ENCODE data around the gene ZNF169. TPM values are rescaled to one million over a fixed set of nuclear protein-coding genes. Genes with fewer than 3 reads are reported as not detected.

The ZNF169 gene
- total and polyA plus RNA-seq, 2 of the 8 experiments (the other 6 are each of a cell fraction or from before 2014, with no cell fraction given) = 7.0 to 9.0 TPM

DNA sequence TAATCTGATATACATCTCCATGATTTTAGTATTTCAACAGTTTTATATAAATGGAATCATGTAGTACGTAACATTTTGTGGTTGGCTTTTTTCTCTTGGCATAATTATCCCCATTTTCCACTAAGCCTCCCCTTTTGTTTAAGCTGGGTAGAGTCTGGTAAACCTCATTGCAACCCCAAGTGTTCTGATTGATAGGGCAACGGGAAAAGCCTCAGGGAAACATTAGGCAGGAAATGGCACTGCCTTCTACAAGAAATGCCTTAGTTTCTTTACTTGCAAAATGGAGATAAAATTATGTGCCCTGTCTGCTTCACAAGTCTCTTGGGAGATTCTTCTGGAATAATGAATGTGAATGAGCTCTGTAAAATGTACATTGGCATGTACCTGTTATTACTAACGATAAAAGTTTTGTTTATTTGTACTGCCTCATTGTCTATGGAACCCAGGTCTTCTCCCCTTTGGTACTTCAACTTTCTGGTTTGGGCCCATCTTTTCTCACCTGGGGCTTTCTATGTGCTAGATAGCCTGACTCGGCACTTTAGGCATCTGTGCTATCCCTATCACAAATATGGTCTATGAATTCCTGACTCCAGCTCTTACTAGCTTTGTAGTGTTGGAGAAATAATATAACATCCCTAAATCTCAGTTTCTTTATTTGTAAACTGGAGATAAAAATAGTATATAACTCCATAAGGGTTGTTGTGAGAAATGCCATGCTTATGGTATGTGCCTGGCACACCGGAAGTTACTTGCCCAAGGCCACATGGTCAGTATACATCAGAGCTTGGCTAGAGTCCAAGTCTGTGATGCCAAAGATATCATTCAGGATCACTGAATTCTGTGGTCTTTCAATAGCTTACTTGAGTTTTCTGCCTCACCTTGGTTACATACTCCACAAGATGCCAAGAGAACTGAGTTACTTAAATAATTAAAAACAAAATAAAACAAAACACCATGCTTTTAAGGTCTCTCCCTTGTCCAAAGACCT is 48.2 kb upstream of the ZNF169 start (continued):
- TF ChIP-seq, protein P1, sequence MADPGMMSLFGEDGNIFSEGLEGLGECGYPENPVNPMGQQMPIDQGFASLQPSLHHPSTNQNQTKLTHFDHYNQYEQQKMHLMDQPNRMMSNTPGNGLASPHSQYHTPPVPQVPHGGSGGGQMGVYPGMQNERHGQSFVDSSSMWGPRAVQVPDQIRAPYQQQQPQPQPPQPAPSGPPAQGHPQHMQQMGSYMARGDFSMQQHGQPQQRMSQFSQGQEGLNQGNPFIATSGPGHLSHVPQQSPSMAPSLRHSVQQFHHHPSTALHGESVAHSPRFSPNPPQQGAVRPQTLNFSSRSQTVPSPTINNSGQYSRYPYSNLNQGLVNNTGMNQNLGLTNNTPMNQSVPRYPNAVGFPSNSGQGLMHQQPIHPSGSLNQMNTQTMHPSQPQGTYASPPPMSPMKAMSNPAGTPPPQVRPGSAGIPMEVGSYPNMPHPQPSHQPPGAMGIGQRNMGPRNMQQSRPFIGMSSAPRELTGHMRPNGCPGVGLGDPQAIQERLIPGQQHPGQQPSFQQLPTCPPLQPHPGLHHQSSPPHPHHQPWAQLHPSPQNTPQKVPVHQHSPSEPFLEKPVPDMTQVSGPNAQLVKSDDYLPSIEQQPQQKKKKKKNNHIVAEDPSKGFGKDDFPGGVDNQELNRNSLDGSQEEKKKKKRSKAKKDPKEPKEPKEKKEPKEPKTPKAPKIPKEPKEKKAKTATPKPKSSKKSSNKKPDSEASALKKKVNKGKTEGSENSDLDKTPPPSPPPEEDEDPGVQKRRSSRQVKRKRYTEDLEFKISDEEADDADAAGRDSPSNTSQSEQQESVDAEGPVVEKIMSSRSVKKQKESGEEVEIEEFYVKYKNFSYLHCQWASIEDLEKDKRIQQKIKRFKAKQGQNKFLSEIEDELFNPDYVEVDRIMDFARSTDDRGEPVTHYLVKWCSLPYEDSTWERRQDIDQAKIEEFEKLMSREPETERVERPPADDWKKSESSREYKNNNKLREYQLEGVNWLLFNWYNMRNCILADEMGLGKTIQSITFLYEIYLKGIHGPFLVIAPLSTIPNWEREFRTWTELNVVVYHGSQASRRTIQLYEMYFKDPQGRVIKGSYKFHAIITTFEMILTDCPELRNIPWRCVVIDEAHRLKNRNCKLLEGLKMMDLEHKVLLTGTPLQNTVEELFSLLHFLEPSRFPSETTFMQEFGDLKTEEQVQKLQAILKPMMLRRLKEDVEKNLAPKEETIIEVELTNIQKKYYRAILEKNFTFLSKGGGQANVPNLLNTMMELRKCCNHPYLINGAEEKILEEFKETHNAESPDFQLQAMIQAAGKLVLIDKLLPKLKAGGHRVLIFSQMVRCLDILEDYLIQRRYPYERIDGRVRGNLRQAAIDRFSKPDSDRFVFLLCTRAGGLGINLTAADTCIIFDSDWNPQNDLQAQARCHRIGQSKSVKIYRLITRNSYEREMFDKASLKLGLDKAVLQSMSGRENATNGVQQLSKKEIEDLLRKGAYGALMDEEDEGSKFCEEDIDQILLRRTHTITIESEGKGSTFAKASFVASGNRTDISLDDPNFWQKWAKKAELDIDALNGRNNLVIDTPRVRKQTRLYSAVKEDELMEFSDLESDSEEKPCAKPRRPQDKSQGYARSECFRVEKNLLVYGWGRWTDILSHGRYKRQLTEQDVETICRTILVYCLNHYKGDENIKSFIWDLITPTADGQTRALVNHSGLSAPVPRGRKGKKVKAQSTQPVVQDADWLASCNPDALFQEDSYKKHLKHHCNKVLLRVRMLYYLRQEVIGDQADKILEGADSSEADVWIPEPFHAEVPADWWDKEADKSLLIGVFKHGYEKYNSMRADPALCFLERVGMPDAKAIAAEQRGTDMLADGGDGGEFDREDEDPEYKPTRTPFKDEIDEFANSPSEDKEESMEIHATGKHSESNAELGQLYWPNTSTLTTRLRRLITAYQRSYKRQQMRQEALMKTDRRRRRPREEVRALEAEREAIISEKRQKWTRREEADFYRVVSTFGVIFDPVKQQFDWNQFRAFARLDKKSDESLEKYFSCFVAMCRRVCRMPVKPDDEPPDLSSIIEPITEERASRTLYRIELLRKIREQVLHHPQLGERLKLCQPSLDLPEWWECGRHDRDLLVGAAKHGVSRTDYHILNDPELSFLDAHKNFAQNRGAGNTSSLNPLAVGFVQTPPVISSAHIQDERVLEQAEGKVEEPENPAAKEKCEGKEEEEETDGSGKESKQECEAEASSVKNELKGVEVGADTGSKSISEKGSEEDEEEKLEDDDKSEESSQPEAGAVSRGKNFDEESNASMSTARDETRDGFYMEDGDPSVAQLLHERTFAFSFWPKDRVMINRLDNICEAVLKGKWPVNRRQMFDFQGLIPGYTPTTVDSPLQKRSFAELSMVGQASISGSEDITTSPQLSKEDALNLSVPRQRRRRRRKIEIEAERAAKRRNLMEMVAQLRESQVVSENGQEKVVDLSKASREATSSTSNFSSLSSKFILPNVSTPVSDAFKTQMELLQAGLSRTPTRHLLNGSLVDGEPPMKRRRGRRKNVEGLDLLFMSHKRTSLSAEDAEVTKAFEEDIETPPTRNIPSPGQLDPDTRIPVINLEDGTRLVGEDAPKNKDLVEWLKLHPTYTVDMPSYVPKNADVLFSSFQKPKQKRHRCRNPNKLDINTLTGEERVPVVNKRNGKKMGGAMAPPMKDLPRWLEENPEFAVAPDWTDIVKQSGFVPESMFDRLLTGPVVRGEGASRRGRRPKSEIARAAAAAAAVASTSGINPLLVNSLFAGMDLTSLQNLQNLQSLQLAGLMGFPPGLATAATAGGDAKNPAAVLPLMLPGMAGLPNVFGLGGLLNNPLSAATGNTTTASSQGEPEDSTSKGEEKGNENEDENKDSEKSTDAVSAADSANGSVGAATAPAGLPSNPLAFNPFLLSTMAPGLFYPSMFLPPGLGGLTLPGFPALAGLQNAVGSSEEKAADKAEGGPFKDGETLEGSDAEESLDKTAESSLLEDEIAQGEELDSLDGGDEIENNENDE (IDR thresholded peaks at IDR 0.05; ENCODE audit: insufficient replicate concordance, low read length) = no peak
- no peak for TF ChIP-seq FOSL1 (IDR thresholded peaks at IDR 0.05; ENCODE audit: insufficient read depth, low read depth, low read length)
- TF ChIP-seq GABPA (IDR thresholded peaks at IDR 0.05; ENCODE audit: borderline replicate concordance, insufficient read depth, low read length) = no peak

All from H1 (cell line).